HL-60 (cell line): ENCODE measurements around the gene FCHSD2.
A peak's percentile ranks its signal among the peaks of the same experiment; 100 is the strongest.
"Not testable (repeated sequence)": the region's sequence is repeated elsewhere in the genome, so short reads cannot be mapped to it uniquely, and the experiment has no call there.

Source experiments
- DNase-seq, 2 experiments: peaks; one replicate each; pipeline ENCODE4 v3.0.0-alpha.2; 2010 to 2020; ENCODE audit warnings: low read depth in 1 of 2, low spot score in 1 of 2
- H3K27ac ChIP-seq: fragments of 250-450 bp; sonication (Bioruptor Pico); replicated peaks from 2 replicates; pipeline ENCODE4 v1.5.1; 2020; ENCODE audit warnings: mild to moderate bottlenecking, moderate library complexity
- H3K27me3 ChIP-seq: fragments of 250-450 bp; sonication (Bioruptor Pico); 2 replicates; pipeline ENCODE4 v1.5.1; 2021; ENCODE audit warnings: mild to moderate bottlenecking, moderate library complexity; ENCODE audit not compliant: insufficient read depth, poor library complexity, severe bottlenecking
- H3K4me3 ChIP-seq: replicated peaks from 2 replicates; pipeline ENCODE4 v1.5.1; 2011; ENCODE audit warnings: mild to moderate bottlenecking, control low read depth, low read length; ENCODE audit not compliant: insufficient read depth
- GABPA ChIP-seq: IDR thresholded peaks from 2 replicates; pipeline ENCODE4 v1.6.1; 2012; ENCODE audit warnings: low read depth
- POLR2AphosphoS5 ChIP-seq: IDR thresholded peaks from 2 replicates; pipeline ENCODE4 v1.6.1; 2012; ENCODE audit warnings: low read depth
- SPI1 ChIP-seq: IDR thresholded peaks from 2 replicates; pipeline ENCODE4 v1.6.1; 2012; ENCODE audit warnings: low read depth, mild to moderate bottlenecking, borderline replicate concordance
- TF ChIP-seq, protein P1 (sequence below): IDR thresholded peaks from 2 replicates; pipeline ENCODE4 v1.6.1; 2012; ENCODE audit warnings: low read depth; ENCODE audit not compliant: insufficient replicate concordance
- TF ChIP-seq, protein P2 (sequence below): IDR thresholded peaks from one replicate; pipeline ENCODE4 v1.5.1; 2011; ENCODE audit warnings: low read length, control low read depth, inconsistent platforms; ENCODE audit not compliant: insufficient read depth

FCHSD2 gene

DNA sequence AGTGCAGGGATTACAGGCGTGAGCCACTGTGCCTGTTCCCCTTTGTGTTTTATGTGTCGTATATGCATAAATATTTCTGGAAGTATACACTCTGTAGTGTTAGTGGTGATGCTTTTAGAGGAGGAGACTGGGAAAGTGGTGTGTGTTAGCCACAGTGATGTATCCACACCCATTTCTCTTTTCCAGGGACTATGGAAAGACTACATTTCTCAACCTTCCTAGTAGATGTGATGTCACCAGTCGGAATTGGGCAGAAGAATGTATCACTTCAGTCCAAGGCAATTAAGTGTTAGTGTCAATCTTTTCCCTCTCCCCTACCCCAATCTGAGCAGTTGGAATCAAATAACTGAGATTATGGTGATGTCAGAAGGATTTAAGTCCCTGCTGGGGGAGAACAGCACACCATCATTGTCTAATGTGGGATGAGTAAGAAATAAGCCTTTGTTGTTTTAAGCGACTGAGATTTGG is 333.8 kb downstream of the FCHSD2 start:
- TF ChIP-seq POLR2AphosphoS5: no peak
- TF ChIP-seq, protein P1, sequence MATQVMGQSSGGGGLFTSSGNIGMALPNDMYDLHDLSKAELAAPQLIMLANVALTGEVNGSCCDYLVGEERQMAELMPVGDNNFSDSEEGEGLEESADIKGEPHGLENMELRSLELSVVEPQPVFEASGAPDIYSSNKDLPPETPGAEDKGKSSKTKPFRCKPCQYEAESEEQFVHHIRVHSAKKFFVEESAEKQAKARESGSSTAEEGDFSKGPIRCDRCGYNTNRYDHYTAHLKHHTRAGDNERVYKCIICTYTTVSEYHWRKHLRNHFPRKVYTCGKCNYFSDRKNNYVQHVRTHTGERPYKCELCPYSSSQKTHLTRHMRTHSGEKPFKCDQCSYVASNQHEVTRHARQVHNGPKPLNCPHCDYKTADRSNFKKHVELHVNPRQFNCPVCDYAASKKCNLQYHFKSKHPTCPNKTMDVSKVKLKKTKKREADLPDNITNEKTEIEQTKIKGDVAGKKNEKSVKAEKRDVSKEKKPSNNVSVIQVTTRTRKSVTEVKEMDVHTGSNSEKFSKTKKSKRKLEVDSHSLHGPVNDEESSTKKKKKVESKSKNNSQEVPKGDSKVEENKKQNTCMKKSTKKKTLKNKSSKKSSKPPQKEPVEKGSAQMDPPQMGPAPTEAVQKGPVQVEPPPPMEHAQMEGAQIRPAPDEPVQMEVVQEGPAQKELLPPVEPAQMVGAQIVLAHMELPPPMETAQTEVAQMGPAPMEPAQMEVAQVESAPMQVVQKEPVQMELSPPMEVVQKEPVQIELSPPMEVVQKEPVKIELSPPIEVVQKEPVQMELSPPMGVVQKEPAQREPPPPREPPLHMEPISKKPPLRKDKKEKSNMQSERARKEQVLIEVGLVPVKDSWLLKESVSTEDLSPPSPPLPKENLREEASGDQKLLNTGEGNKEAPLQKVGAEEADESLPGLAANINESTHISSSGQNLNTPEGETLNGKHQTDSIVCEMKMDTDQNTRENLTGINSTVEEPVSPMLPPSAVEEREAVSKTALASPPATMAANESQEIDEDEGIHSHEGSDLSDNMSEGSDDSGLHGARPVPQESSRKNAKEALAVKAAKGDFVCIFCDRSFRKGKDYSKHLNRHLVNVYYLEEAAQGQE: no peak
- no peak for TF ChIP-seq GABPA
- TF ChIP-seq SPI1: no peak
- TF ChIP-seq, protein P2, sequence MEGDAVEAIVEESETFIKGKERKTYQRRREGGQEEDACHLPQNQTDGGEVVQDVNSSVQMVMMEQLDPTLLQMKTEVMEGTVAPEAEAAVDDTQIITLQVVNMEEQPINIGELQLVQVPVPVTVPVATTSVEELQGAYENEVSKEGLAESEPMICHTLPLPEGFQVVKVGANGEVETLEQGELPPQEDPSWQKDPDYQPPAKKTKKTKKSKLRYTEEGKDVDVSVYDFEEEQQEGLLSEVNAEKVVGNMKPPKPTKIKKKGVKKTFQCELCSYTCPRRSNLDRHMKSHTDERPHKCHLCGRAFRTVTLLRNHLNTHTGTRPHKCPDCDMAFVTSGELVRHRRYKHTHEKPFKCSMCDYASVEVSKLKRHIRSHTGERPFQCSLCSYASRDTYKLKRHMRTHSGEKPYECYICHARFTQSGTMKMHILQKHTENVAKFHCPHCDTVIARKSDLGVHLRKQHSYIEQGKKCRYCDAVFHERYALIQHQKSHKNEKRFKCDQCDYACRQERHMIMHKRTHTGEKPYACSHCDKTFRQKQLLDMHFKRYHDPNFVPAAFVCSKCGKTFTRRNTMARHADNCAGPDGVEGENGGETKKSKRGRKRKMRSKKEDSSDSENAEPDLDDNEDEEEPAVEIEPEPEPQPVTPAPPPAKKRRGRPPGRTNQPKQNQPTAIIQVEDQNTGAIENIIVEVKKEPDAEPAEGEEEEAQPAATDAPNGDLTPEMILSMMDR: no peak
- DNase-seq: no peak
- Histone ChIP-seq H3K4me3 (no peak overlapping the region), H3K27ac (peak overlapping the region; percentile 85), H3K27me3 (no peaks in the 10 kb centered on the region)

DNA sequence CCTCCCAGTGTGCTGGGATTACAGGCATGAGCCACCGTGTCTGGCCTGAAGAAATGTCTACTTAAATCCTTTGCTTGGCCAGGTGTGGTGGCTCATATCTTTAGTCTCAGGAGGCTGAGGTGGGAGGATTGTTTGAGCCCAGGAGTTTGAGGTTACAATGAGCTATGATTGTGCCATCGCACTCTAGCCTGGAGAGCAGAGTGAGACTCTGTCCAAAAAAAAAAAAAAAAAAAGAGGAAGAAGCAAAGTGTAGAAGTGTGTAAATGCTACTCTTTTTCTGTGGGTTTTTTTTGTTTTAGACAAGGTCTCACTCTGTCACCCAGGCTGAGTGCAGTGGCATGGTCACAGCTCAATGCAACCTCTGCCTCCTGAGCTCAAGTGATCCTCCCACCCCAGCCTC is 334.3 kb downstream of the FCHSD2 start:
- TF ChIP-seq SPI1 (peak; percentile 73; the same call in 1 of the 2 replicates), GABPA (no peak), POLR2AphosphoS5 (peak; percentile 58; the same call in 1 of the 2 replicates)
- TF ChIP-seq, protein P1: no peak
- TF ChIP-seq, protein P2: no peak
- Histone ChIP-seq H3K27me3 (no peaks in the 10 kb centered on the region), H3K27ac (peak overlapping the region; percentile 85), H3K4me3 (no peak overlapping the region)
- peak in 1 of 2 experiments; percentile 88 for DNase-seq

DNA sequence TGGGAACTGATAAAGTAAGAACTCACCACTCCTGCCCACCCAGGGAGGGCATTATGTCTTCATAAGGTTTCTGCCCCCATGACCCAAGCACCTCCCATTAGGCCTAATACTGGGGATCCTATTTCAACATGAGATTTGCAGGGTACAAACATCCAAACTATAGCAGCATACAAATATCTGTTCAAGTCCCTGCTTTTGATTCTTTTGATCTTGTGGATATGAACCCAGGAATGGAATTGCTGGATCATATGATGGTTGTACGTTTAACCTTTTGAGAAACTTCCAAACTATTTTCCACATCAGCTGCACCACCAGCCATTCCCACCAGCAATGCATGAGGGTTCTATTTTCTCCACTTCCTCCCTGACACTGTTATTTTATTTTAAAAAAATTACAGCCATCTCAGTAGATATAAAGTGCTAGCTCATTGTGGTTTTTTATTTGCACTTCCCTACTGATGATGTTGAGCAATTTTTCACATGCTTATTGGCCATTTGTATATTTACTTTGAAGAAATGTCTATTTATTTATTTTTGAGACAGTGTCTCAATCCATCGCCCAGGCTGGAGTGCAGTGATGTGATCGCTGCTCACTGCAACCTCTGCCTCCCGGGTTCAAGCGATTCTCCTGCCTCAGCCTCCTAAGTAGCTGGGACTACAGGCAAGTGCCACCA is 335.0 kb downstream of the FCHSD2 start:
- peak; percentile 48 to 63 for DNase-seq
- no peak for TF ChIP-seq POLR2AphosphoS5
- TF ChIP-seq SPI1: peak; percentile 98
- no peak overlapping the region for H3K4me3 ChIP-seq
- H3K27ac ChIP-seq: peak overlapping the region; percentile 85
- H3K27me3 ChIP-seq: no peaks in the 10 kb centered on the region

DNA sequence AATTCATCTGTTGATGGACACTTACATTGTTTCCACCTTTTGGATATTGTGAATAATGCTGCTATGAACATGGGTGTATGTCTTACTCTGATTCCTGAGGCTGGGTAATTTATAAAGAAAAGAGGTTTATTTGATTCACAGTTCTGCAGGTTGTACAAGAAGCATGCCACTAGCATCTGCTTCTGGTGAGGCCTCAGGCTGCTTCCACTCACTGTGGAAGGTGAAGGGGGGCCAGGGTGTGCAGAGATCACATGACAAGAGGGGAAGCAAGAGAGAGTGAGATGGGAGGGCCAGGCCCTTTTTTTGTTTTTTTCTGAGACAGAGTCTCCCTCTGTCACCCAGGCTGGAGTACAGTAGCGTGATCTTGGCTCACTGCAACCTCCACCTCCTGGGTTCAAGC is 335.7 kb downstream of the FCHSD2 start:
- peak overlapping the region; percentile 85 for H3K27ac ChIP-seq
- H3K4me3 ChIP-seq, H3K27me3 ChIP-seq: not testable (repeated sequence)
- DNase-seq: peak in 1 of 2 experiments; percentile 34

DNA sequence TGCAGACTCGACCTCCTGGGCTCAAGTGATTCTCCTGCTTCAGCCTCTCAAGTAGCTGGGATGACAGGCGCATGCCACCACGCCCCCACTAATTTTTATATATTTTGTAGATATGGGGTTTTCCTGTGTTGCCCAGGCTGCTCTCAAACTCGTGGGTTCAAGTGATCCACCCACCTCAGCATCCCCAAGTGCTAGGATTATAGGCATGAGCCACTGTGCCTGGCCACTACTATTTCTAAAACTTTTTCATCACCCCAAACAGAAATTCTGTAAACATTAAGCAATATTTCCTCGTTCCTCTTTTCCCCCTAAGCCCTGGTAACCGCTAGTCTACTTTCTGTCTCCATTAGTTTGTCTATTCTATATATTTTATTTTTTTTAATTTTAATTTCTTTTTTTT is 336.9 kb downstream of the FCHSD2 start:
- TF ChIP-seq GABPA (no peak), SPI1 (peak; percentile 72)
- peak; percentile 65 to 73 for DNase-seq

More for the DNA sequence above, 336.9 kb downstream of the FCHSD2 start:
- Histone ChIP-seq H3K27me3 (no peaks in the 10 kb centered on the region), H3K4me3 (no peak overlapping the region), H3K27ac (peak overlapping the region; percentile 85)
